GM18907 (cell line): ENCODE results near the gene SMPX.
A peak's percentile ranks its signal among the peaks of the same experiment; 100 is the strongest.

Experiments
- ATAC-seq: cut with Tn5 transposase; IDR thresholded peaks from one replicate; pipeline ENCODE4 v1.9.1; 2021; ENCODE audit warnings: mild to moderate bottlenecking, moderate library complexity; ENCODE audit not compliant: unreplicated experiment

SMPX gene

GRCh38 chrX:21658746-21659145 lies 99.2 kb downstream of the SMPX start:
- ATAC-seq: peak; percentile 36

- ATAC-seq: peak; percentile 53
Measured at GRCh38 chrX:21658152-21658737, 99.7 kb downstream of the SMPX start, which contains the start of gene KLHL34. KLHL34 (minus strand) TSS chrX:21658330; CDS start chrX:21657788, 542 bp downstream.

GRCh38 chrX:21657318-21658151 lies 100.4 kb downstream of the SMPX start:
- no peak for ATAC-seq

GRCh38 chrX:21656587-21657317 lies 101.2 kb downstream of the SMPX start:
- ATAC-seq: no peak
